Ishikawa (cell line): ENCODE results near the gene MARCO.

Source experiments
- EP300 ChIP-seq: IDR thresholded peaks from 2 replicates; pipeline ENCODE4 v1.6.1; 2012; ENCODE audit warnings: borderline replicate concordance
- FOXM1 ChIP-seq: IDR thresholded peaks from 2 replicates; pipeline ENCODE4 v1.6.1; 2012; ENCODE audit warnings: low read depth, borderline replicate concordance
- ZBTB7A ChIP-seq: IDR thresholded peaks from 2 replicates; pipeline ENCODE4 v1.6.1; 2012; ENCODE audit warnings: low read depth
- TF ChIP-seq, protein P1 (sequence below): IDR thresholded peaks from 2 replicates; pipeline ENCODE4 v1.6.1; 2012

- no peak for TF ChIP-seq FOXM1
- TF ChIP-seq ZBTB7A: no peak
- no peak for TF ChIP-seq EP300
- TF ChIP-seq, protein P1, sequence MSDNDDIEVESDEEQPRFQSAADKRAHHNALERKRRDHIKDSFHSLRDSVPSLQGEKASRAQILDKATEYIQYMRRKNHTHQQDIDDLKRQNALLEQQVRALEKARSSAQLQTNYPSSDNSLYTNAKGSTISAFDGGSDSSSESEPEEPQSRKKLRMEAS: no peak
Measured at GRCh38 chr2:119019521-119019920, 77.5 kb downstream of the MARCO start.
